ENCODE measurements around the gene OR4F6.

GRCh38 chr15:101841656-101842055, 38.3 kb downstream of the OR4F6 start:
- TF ChIP-seq CTCF (conservative IDR thresholded peaks at IDR 0.05 in 1 of 2, IDR thresholded peaks at IDR 0.05 in 1 of 2; ENCODE audit: low read depth in 1 of 2, low read length in 2 of 2) (no peak), EZH2 (IDR thresholded peaks at IDR 0.05; ENCODE audit: low read length, missing control alignments) (no peak)
